HUES48 (cell line): ENCODE data around the gene DUT.
"Not testable (repeated sequence)": the region's sequence is repeated elsewhere in the genome, so short reads cannot be mapped to it uniquely, and the experiment has no call there.

Source experiments
- H3K27ac ChIP-seq: one replicate; pipeline ENCODE4 v1.7.0; 2013; ENCODE audit warnings: low read depth, low read length, inconsistent platforms
- H3K27me3 ChIP-seq: 2 replicates; pipeline ENCODE4 v1.6.1; 2013; ENCODE audit warnings: mild to moderate bottlenecking, low read length; ENCODE audit not compliant: control insufficient read depth, insufficient read depth
- H3K36me3 ChIP-seq: 2 replicates; pipeline ENCODE4 v1.6.1; 2013; ENCODE audit warnings: low read length; ENCODE audit not compliant: control insufficient read depth, insufficient read depth
- H3K4me1 ChIP-seq: 2 replicates; pipeline ENCODE4 v1.6.1; 2013; ENCODE audit warnings: mild to moderate bottlenecking, low read length; ENCODE audit not compliant: control insufficient read depth, insufficient read depth
- H3K4me3 ChIP-seq: 2 replicates; pipeline ENCODE4 v1.5.1; 2013; ENCODE audit warnings: mild to moderate bottlenecking, low read depth, low read length
- H3K9ac ChIP-seq: 2 replicates; pipeline ENCODE4 v1.6.1; 2013; ENCODE audit warnings: mild to moderate bottlenecking, low read depth, low read length, moderate library complexity
- H3K9me3 ChIP-seq: 2 replicates; pipeline ENCODE4 v1.6.1; 2013; ENCODE audit warnings: low read length; ENCODE audit not compliant: control insufficient read depth, insufficient read depth

DUT gene

DNA sequence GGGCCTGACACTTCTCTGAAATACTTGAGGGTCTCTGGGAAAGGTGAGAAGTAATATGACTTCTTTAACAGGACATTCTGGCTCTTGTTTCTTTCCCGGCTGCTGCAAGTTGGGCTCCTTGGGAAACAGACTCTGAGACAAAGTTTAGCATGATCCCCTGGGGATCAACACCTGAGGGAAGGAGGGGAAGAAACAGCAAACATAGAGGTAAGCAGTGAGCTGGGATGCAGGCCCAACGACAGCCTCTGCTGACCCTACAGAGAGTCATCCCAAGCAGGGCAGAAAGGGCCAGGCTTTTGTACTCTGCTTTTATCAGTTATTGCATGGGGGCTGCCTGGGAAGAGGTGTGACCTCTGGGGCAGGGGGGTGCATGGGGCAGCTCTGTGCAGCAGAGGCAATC, 26.8 kb upstream of the DUT start:
- peaks cover 70% of the 10 kb centered on the region for H3K4me1 ChIP-seq
- H3K27me3 ChIP-seq = no peaks in the 10 kb centered on the region
- no peak overlapping the region for H3K4me3 ChIP-seq
- no peaks in the 10 kb centered on the region for H3K9me3 ChIP-seq
- H3K9ac ChIP-seq = no peak overlapping the region
- peak overlapping the region; percentile 66 for H3K27ac ChIP-seq
- no peaks in the 10 kb centered on the region for H3K36me3 ChIP-seq

DNA sequence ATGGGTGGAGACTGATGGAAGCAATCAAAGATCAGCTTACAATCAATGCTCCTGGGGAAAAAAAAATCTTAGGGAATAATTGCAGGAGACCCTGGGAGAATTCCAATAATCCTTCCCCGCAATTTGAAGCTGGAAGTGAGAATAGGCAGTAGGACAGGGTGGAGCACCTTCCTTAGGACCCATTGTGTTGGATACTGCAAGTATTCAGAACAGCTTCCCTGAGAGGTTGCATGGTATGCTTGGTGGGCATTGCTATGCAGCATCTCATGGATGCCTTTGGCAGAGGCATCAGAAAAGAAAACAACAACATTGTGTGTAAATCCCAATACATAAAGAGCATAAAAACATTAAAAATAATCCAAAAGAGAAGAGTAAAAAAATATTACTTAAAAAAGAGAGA, 24.6 kb upstream of the DUT start:
- Histone ChIP-seq H3K36me3 (no peaks in the 10 kb centered on the region), H3K9ac (no peak overlapping the region), H3K4me3 (no peak overlapping the region), H3K9me3 (no peaks in the 10 kb centered on the region), H3K4me1 (peaks cover 51% of the 10 kb centered on the region), H3K27ac (no peak overlapping the region), H3K27me3 (no peaks in the 10 kb centered on the region)

DNA sequence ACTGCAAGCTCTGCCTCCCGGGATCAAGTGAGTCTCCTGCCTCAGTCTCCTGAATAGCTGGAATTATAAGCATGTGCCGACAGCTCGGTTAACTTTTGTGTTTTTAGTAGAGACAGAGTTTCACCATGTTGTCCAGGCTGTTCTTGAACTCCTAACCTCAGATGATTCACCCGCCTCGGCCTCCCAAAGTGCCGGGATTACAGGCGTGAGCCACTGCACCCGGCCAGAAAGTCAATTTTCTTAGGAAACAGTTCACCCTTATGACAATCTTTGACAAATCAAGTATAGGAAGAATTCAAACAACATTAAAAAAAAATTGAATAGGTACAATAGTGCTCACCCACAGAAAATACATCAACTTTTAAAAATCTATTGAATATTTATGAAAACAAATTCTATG, 23.6 kb upstream of the DUT start:
- H3K9ac ChIP-seq = no peak overlapping the region
- no peaks in the 10 kb centered on the region for H3K9me3 ChIP-seq
- H3K27me3 ChIP-seq = no peaks in the 10 kb centered on the region
- H3K4me3 ChIP-seq = no peak overlapping the region
- no peaks in the 10 kb centered on the region for H3K36me3 ChIP-seq
- H3K27ac ChIP-seq = no peak overlapping the region
- peaks cover 53% of the 10 kb centered on the region for H3K4me1 ChIP-seq

DNA sequence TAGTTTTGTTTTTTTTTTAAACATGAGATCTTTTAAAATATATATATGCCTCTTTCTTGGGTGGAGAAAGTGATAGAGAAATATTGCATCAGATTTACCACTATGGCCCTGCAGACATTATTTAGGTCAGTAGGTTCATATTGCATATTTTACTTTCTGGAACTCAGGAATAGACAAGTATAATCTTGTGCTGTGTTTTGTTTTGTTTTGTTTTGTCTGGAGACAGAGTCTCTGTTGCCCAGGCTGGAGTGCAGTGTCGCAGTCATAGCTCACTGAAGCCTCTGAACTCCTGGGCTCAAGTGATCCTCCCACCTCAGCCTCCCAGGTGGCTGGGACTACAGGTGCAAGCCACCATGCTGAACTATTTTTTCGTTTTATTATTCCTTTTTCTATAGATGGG, 21.5 kb upstream of the DUT start:
- H3K4me1 ChIP-seq = peaks cover 34% of the 10 kb centered on the region
- H3K9me3 ChIP-seq = no peaks in the 10 kb centered on the region
- H3K27ac ChIP-seq = no peak overlapping the region
- no peaks in the 10 kb centered on the region for H3K27me3 ChIP-seq
- no peaks in the 10 kb centered on the region for H3K36me3 ChIP-seq
- no peak overlapping the region for H3K9ac ChIP-seq
- H3K4me3 ChIP-seq = no peak overlapping the region

DNA sequence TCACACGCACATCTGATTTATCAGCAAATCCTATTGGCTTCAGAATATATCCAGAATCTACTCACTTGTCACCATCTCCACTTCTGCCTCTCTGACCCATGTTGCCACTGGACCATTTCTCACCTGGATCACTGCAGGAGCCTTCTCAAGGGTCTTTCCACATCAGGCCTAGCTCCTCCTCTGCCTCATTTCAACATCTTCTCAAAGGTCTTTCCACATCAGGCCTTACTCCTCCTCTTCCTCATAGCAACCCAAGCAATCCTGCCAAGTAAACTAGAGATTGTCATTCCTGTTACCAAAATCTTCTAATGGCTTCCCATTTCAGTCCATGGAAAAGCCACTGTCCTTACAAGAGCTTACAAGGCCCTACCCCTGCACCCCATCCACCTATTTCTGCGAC, 18.0 kb upstream of the DUT start:
- Histone ChIP-seq H3K4me3 (no peak overlapping the region), H3K27ac (no peak overlapping the region), H3K9ac (no peak overlapping the region), H3K4me1 (peaks cover 19% of the 10 kb centered on the region), H3K36me3 (no peaks in the 10 kb centered on the region), H3K27me3 (no peaks in the 10 kb centered on the region), H3K9me3 (no peaks in the 10 kb centered on the region)

DNA sequence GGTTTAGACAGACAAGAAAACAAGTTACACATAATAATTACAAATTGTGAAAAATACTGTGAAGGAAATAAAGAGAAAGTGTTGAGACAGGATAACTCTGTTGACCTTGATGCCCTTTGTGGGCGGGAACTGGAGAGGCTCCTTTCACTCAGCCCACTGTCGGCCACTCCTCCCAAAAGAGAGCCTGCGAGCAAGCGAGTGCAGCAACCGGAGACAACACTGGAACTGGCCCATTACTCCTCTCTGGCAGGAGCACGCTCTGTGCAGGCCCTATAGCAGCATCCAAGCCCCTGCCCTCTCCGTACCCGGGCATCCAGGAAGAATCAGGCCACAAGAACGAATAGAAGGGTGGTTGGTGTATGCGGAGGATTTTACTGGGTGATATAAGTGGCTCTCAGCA, 16.2 kb upstream of the DUT start:
- Histone ChIP-seq H3K4me3 (no peak overlapping the region), H3K27me3 (no peaks in the 10 kb centered on the region), H3K9me3 (no peaks in the 10 kb centered on the region), H3K27ac (no peak overlapping the region), H3K36me3 (no peaks in the 10 kb centered on the region), H3K4me1 (peaks cover 20% of the 10 kb centered on the region), H3K9ac (no peak overlapping the region)

DNA sequence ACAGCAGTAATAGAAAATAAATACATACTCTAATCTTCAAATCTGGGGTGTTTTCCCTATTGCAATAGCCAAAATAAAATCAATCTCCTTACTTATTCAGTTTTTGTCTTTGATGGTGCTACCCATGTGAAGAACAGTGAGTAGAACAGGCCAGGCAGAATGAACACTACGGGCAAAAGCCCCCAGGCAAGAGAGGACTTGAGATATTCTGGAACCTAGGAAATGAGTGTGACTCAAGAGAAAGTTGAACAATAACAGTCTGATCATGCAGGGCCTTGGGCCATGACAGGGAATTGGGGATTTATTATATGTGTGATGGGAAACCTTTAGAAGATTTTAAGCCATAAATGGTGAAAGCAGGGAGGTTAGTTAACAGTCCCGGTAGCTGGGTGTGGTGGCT, 14.0 kb upstream of the DUT start:
- Histone ChIP-seq H3K36me3 (no peaks in the 10 kb centered on the region), H3K9me3 (no peaks in the 10 kb centered on the region), H3K9ac (no peak overlapping the region), H3K4me3 (no peak overlapping the region), H3K4me1 (peaks cover 18% of the 10 kb centered on the region), H3K27me3 (no peaks in the 10 kb centered on the region), H3K27ac (no peak overlapping the region)

DNA sequence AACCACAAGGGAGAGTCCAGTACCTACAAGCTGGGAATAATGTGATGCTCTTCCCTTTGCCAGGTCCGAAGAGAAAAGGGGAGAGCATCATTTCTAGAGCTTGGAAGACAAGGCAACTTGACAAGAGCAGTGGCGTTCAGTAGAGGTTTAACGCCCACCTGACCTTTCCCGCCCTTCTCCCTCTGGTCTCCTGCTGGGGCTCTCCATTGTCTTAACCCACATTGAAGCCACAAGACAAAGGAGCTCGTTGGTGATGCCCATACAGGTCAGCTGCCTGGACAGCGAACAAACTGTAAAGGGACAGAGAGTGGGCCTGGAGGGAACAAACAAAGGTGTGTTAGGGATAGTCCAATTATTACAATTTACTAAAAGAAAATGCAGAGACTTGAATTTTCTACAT, 13.1 kb upstream of the DUT start:
- H3K4me1 ChIP-seq = peaks cover 18% of the 10 kb centered on the region
- no peak overlapping the region for H3K9ac ChIP-seq
- no peaks in the 10 kb centered on the region for H3K27me3 ChIP-seq
- no peaks in the 10 kb centered on the region for H3K36me3 ChIP-seq
- H3K9me3 ChIP-seq = no peaks in the 10 kb centered on the region
- H3K4me3 ChIP-seq = no peak overlapping the region
- no peak overlapping the region for H3K27ac ChIP-seq

DNA sequence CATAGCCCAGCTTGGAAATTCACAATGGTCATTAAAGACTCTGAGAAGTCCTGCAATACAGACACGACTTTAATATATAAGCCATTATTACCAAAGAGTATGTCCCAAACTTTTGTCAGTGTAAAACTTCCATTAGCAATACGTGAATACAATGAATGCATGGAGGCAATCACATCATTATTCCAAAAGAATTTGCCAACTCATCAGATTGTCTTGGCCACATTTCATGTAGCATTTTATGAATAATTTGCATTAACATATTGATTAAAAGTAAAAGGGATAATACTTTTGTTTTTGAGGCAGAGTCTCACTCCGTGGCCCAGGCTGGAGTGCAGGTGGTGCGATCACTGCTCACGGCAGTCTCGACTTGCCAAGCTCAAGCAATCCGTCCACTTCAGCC, 7.9 kb upstream of the DUT start:
- H3K9me3 ChIP-seq = no peaks in the 10 kb centered on the region
- H3K4me1 ChIP-seq = peaks cover 6% of the 10 kb centered on the region
- H3K27ac ChIP-seq = no peak overlapping the region

DNA sequence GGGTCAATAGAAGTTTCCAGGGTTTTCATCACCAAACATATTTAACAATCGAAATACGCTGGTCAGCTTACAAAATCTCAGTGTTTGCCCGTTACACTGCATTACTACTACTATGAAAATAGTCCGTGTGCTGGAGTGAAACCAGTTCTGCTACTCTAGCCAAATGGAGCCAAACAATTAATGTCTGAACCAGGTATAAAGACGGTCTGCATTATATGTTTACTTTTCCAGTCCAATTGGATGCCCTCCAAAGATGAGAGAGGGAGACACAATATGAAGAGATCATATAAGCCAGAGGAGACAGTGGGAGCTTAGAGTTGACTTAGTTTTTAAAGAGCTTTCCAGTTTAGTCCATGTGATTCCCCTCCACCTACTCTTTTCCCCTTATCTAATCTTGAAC, 6.3 kb upstream of the DUT start:
- H3K27me3 ChIP-seq = no peaks in the 10 kb centered on the region
- peaks cover 4% of the 10 kb centered on the region; the same call in 1 of the 2 replicates for H3K4me1 ChIP-seq
- H3K27ac ChIP-seq = no peak overlapping the region
- no peak overlapping the region for H3K4me3 ChIP-seq
- H3K9ac ChIP-seq = no peak overlapping the region
- no peaks in the 10 kb centered on the region for H3K36me3 ChIP-seq
- no peaks in the 10 kb centered on the region for H3K9me3 ChIP-seq

More for the DNA sequence above, 7.9 kb upstream of the DUT start:
- H3K27me3 ChIP-seq = no peaks in the 10 kb centered on the region
- H3K9ac ChIP-seq = no peak overlapping the region; the same call in 1 of the 2 replicates
- no peaks in the 10 kb centered on the region for H3K36me3 ChIP-seq
- no peak overlapping the region for H3K4me3 ChIP-seq

DNA sequence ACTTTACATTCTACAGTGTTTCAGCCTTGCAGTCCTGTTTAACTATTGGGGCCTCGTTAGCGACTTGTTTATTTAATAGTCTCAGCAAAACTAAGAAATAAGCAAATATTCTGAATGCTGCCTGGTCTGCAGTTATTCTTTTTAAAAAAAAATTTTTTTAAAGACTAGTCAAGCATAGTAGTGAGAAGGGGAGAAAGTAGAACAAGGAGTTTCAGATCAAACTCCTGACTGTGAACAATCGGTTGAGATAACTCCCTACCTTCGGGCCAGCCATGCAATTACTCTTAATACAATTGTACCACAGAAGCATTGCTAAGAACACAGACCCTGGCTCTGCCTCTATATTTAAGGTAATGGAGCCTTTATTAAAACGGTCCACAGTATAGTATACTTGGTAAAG, 5.8 kb upstream of the DUT start:
- Histone ChIP-seq H3K27ac (no peak overlapping the region), H3K4me3 (no peak overlapping the region), H3K9me3 (no peaks in the 10 kb centered on the region), H3K36me3 (no peaks in the 10 kb centered on the region), H3K9ac (no peak overlapping the region), H3K4me1 (peaks cover 8% of the 10 kb centered on the region; the same call in 1 of the 2 replicates), H3K27me3 (no peaks in the 10 kb centered on the region)

DNA sequence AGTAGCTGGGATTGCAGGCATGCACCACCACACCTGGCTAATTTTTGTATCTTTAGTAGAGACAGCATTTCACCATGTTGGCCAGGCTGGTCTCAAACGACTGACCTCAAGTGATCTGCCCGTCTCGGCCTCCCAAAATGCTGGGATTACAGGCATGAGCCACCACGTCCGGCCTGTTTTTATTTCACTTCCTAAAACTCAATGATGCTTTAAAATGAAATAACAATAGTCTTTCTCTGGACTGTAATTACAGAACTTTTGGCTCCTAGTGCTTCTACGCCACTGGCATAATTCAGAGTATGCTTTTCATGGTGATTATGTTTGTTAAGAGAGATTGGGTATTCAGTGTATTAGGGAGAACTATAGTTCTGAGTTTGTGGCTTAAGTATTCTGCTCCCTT, 5.0 kb upstream of the DUT start:
- H3K27me3 ChIP-seq, H3K27ac ChIP-seq, H3K4me1 ChIP-seq, H3K36me3 ChIP-seq, H3K9ac ChIP-seq, H3K4me3 ChIP-seq, H3K9me3 ChIP-seq: not testable (repeated sequence)
